GM23338 (cell line): ENCODE measurements around the gene RNLS. TPM values are rescaled to one million over a fixed set of nuclear protein-coding genes. Genes with fewer than 3 reads are reported as not detected.

Source experiments
- ATAC-seq: fragments of 200-7000 bp; cut with Tn5 transposase; 3 replicates; pipeline ENCODE4 v1.9.1; 2020
- DNase-seq: peaks from one replicate; pipeline ENCODE4 v3.0.0-alpha.2; 2015; ENCODE audit warnings: low spot score
- H2AFZ ChIP-seq: fragments of 200-600 bp; sonication (generic); 2 replicates; pipeline ENCODE4 v1.8.0; 2016; ENCODE audit warnings: antibody characterized with exemption, mild to moderate bottlenecking, moderate library complexity
- H3F3A ChIP-seq: fragments of 200-600 bp; sonication (generic); replicated peaks from 2 replicates; pipeline ENCODE4 v1.8.0; 2017; ENCODE audit warnings: antibody characterized with exemption, mixed run types, low read depth
- H3K27ac ChIP-seq: fragments of 200-600 bp; sonication (generic); 2 replicates; pipeline ENCODE4 v1.6.1; 2016; ENCODE audit warnings: low read depth
- H3K27me3 ChIP-seq: fragments of 200-600 bp; sonication (generic); 2 replicates; pipeline ENCODE4 v1.8.0; 2016; ENCODE audit warnings: mild to moderate bottlenecking, mixed run types, moderate library complexity; ENCODE audit not compliant: insufficient read depth
- H3K36me3 ChIP-seq: fragments of 200-600 bp; sonication (generic); 2 replicates; pipeline ENCODE4 v1.8.0; 2016; ENCODE audit warnings: mild to moderate bottlenecking; ENCODE audit not compliant: insufficient read depth
- H3K4me1 ChIP-seq: fragments of 200-600 bp; sonication (generic); 2 replicates; pipeline ENCODE4 v1.8.0; 2016; ENCODE audit warnings: mild to moderate bottlenecking, moderate library complexity; ENCODE audit not compliant: insufficient read depth
- H3K4me2 ChIP-seq: fragments of 200-600 bp; sonication (generic); 2 replicates; pipeline ENCODE4 v1.7.1; 2017; ENCODE audit warnings: mixed run types
- H3K4me3 ChIP-seq: fragments of 200-600 bp; sonication (generic); 2 replicates; pipeline ENCODE4 v1.6.1; 2016; ENCODE audit warnings: mixed run types
- H3K79me2 ChIP-seq: fragments of 200-600 bp; sonication (generic); replicated peaks from 2 replicates; pipeline ENCODE4 v1.8.0; 2017; ENCODE audit warnings: mild to moderate bottlenecking; ENCODE audit not compliant: insufficient read depth
- H3K9me2 ChIP-seq: fragments of 200-600 bp; sonication (generic); 2 replicates; pipeline ENCODE4 v1.8.0; 2017; ENCODE audit not compliant: insufficient read depth
- H4K20me1 ChIP-seq: fragments of 200-600 bp; sonication (generic); replicated peaks from 2 replicates; pipeline ENCODE4 v1.8.0; 2017; ENCODE audit warnings: mild to moderate bottlenecking; ENCODE audit not compliant: insufficient read depth
- H3K27ac Mint-ChIP-seq: 2 replicates; pipeline ENCODE4 v1.8.0; 2020; ENCODE audit warnings: inconsistent platforms, mild to moderate bottlenecking, moderate library complexity, mixed read lengths
- H3K27me3 Mint-ChIP-seq: 3 replicates; pipeline ENCODE4 v1.8.0; 2022; ENCODE audit warnings: low read depth, mild to moderate bottlenecking, moderate library complexity, mixed read lengths, inconsistent platforms; ENCODE audit not compliant: insufficient read depth, poor library complexity
- H3K36me3 Mint-ChIP-seq: 3 replicates; pipeline ENCODE4 v1.8.0; 2021; ENCODE audit warnings: low read depth, mild to moderate bottlenecking, inconsistent platforms, moderate library complexity, mixed read lengths
- H3K4me1 Mint-ChIP-seq: 3 replicates; pipeline ENCODE4 v1.8.0; 2020; ENCODE audit warnings: mild to moderate bottlenecking, inconsistent platforms, mixed read lengths
- H3K4me3 Mint-ChIP-seq: 3 replicates; pipeline ENCODE4 v1.8.0; 2021; ENCODE audit warnings: moderate library complexity, mild to moderate bottlenecking, inconsistent platforms, mixed read lengths
- H3K9me3 Mint-ChIP-seq: 3 replicates; pipeline ENCODE4 v1.8.0; 2020; ENCODE audit warnings: moderate library complexity, mild to moderate bottlenecking, inconsistent platforms, mixed read lengths
- CTCF ChIP-seq, 2 experiments: fragments of 200-600 bp in 1 of 2; sonication (generic) in 1 of 2; conservative IDR thresholded peaks; 2 replicates each; pipeline versions ENCODE4 v1.5.1 to v1.6.1; 2016 to 2017; ENCODE audit warnings: antibody characterized with exemption in 2 of 2, low read depth in 2 of 2, mild to moderate bottlenecking in 2 of 2, moderate library complexity in 1 of 2
- EZH2 ChIP-seq: fragments of 200-600 bp; sonication (generic); IDR thresholded peaks from one replicate; pipeline ENCODE4 v1.8.0; 2017; ENCODE audit warnings: antibody characterized with exemption, mild to moderate bottlenecking, low read depth; ENCODE audit not compliant: unreplicated experiment
- EZH2phosphoT487 ChIP-seq: fragments of 200-600 bp; sonication (generic); IDR thresholded peaks from one replicate; pipeline ENCODE4 v1.8.1; 2018; ENCODE audit warnings: antibody characterized with exemption; ENCODE audit not compliant: unreplicated experiment
- JUNB ChIP-seq: IDR thresholded peaks from one replicate; pipeline ENCODE4 v1.6.1; 2016; ENCODE audit warnings: antibody characterized with exemption; ENCODE audit not compliant: unreplicated experiment
- NANOG ChIP-seq: IDR thresholded peaks from 2 replicates; pipeline ENCODE4 v1.6.1; 2016; ENCODE audit warnings: antibody characterized with exemption, borderline replicate concordance
- POLR2AphosphoS5 ChIP-seq: IDR thresholded peaks from 2 replicates; pipeline ENCODE4 v1.6.1; 2016; ENCODE audit warnings: antibody characterized with exemption, low read depth
- STAT1 ChIP-seq: IDR thresholded peaks from one replicate; pipeline ENCODE4 v1.6.1; 2016; ENCODE audit warnings: antibody characterized with exemption; ENCODE audit not compliant: unreplicated experiment
- ZNF331 ChIP-seq: fragments of 250-450 bp; sonication (Bioruptor Pico); IDR thresholded peaks from 2 replicates; pipeline ENCODE4 v1.5.0; 2020; ENCODE audit warnings: low read depth, mild to moderate bottlenecking, moderate library complexity
- polyA plus RNA-seq: library from polyadenylated mRNA; unstranded; fragments of >200 nt; fragmentation: Nextera tagmentation; extraction: Ambion mirVana; gene quantifications from 2 replicates; pipeline ENCODE4 v1.2.1, GENCODE V29; 2016
- total RNA-seq: library from RNA; depleted of rRNA; stranded (reverse); fragments of >200 nt; shearing (Covaris generic); gene quantifications from 2 replicates; pipeline ENCODE4 v1.2.3, GENCODE V29; 2014
- TF ChIP-seq, protein P1 (sequence below): IDR thresholded peaks from one replicate; pipeline ENCODE4 v1.6.1; 2018; ENCODE audit warnings: antibody characterized with exemption; ENCODE audit not compliant: unreplicated experiment

RNLS gene
- total and polyA plus RNA-seq, 2 experiments from 2014 or later = 8.8 to 15.2 TPM

DNA sequence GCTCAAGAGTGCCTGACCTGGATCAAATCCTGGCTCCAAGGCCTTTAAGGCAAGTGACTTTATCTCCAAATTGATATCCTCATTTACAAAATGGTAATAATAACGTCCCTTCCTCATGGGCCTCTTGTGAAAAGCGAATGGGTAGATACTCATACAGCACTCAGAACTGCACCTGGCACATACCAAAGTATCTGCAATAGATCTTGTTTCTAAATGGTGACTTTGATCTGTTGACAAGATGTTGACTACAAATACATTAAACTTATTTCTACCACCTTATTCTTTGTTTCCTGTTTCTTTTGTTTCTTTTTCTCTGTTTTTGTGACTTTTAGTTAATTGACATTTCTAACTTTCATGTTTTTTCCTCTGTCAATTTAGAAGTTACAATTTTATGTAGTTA lies 53.0 kb downstream of the RNLS start (continued):
- no peak for TF ChIP-seq EZH2phosphoT487
- no peak for TF ChIP-seq STAT1
- TF ChIP-seq EZH2 = no peak
- no peak for TF ChIP-seq NANOG
- TF ChIP-seq POLR2AphosphoS5 = no peak

DNA sequence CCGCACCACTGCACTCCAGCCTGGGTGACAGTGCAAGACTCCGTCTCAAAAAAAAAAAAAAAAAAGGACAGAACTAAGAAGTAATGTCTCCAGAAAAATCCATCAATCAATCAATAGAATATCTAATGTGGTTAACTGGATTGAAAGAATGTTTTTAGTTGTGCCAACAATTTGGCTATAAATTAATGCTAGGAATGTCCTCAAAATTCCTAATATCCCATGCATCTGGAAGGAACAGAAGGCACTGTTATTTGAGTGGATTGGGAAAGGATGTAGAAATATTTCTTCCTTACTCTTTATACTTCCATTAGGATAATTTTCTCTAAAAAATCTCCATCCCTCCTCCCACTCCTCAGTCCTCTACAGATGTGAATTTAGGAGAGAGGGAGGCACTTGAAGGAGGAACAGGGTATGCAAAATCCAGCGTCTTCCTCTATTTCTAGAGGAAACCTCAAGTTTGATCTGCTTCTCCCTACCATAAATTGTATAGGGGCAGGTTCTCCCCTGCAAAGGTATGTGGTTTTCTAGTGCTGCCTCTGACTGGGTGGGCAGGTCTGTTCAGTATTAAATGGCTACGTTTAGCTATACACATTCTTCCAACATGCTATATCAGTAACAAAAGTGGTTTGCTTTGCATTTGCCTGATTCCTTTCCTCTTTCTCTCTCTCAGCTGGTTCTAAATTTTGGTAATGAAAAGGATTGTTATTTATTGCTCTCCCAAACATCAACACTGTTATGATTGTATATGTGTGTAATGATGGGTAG lies 54.1 kb downstream of the RNLS start:
- H3K27me3 ChIP-seq = no peaks in the 10 kb centered on the region
- no peaks in the 10 kb centered on the region for H3K79me2 ChIP-seq
- H3K36me3 ChIP-seq = no peaks in the 10 kb centered on the region
- peaks cover 9% of the 10 kb centered on the region for H3K4me1 ChIP-seq
- H3K9me2 ChIP-seq = no peaks in the 10 kb centered on the region
- H3K27ac ChIP-seq = no peak overlapping the region
- H4K20me1 ChIP-seq = no peaks in the 10 kb centered on the region
- H3F3A ChIP-seq = no peaks in the 10 kb centered on the region
- H3K27me3 Mint-ChIP-seq = no peaks in the 10 kb centered on the region
- no peak overlapping the region for H3K4me2 ChIP-seq
- no peaks in the 10 kb centered on the region for H3K9me3 Mint-ChIP-seq
- H3K27ac Mint-ChIP-seq = no peak overlapping the region
- DNase-seq (no peak), ATAC-seq (no peak)
- no peak for TF ChIP-seq STAT1
- no peak for TF ChIP-seq CTCF (conservative IDR thresholded peaks at IDR 0.05; ENCODE audit: low read depth in 2 of 2)
- TF ChIP-seq ZNF331 (CRISPR knock-in tag) = no peak
- TF ChIP-seq, protein P1, sequence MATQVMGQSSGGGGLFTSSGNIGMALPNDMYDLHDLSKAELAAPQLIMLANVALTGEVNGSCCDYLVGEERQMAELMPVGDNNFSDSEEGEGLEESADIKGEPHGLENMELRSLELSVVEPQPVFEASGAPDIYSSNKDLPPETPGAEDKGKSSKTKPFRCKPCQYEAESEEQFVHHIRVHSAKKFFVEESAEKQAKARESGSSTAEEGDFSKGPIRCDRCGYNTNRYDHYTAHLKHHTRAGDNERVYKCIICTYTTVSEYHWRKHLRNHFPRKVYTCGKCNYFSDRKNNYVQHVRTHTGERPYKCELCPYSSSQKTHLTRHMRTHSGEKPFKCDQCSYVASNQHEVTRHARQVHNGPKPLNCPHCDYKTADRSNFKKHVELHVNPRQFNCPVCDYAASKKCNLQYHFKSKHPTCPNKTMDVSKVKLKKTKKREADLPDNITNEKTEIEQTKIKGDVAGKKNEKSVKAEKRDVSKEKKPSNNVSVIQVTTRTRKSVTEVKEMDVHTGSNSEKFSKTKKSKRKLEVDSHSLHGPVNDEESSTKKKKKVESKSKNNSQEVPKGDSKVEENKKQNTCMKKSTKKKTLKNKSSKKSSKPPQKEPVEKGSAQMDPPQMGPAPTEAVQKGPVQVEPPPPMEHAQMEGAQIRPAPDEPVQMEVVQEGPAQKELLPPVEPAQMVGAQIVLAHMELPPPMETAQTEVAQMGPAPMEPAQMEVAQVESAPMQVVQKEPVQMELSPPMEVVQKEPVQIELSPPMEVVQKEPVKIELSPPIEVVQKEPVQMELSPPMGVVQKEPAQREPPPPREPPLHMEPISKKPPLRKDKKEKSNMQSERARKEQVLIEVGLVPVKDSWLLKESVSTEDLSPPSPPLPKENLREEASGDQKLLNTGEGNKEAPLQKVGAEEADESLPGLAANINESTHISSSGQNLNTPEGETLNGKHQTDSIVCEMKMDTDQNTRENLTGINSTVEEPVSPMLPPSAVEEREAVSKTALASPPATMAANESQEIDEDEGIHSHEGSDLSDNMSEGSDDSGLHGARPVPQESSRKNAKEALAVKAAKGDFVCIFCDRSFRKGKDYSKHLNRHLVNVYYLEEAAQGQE = no peak
- no peak for TF ChIP-seq JUNB
- H3K4me1 Mint-ChIP-seq = peaks cover 35% of the 10 kb centered on the region
- H3K4me3 ChIP-seq = no peak overlapping the region
- no peak overlapping the region for H3K4me3 Mint-ChIP-seq
- H3K36me3 Mint-ChIP-seq = no peaks in the 10 kb centered on the region
- H2AFZ ChIP-seq = no peak overlapping the region
